Measurements from ENCODE around the gene ANK2. TPM values are rescaled to one million over a fixed set of nuclear protein-coding genes. Genes with fewer than 3 reads are reported as not detected.

The ANK2 gene
- total and polyA plus RNA-seq, 4 donors, result 0.32 to 2.2 (median 1.0) TPM

DNA sequence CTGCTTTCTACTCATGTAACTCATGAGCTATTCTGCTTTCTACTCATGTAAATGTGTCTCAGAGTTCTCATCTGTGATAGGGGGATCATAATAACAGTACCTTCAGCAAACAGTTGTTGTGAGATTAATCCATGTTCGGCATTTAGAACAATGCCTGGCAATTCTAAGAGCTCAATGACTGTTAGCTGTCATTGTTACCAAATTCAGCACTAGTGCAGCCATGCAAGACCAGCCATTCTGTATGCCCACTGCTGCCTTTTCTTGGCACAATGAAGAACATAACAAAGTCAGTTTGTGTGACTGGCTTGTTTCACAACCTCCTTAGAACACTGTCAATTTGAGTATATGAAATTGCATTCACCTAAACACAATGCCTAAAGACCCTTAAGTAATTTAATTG, 163.2 kb downstream of the ANK2 start (continued):
- TF ChIP-seq YY1 (IDR thresholded peaks at IDR 0.05), result no peak

DNA sequence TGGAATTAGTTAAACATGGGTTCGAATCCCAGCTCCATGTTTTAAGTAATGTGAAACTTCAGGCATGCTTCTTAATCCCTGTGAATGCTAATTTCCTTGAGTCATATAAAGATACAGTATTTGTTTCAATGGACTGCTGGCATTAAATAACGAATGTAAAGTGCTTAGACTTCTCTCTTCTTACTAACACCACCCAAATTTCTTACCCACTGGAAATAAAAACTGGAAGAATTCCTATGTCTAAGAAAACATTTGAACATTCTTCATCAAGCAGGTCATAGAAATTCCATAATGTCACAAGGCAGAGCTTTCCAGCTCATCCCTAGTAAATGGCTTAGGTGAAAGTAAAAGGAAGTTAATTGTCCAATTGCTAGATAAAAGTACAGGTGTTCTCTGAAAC, 172.5 kb downstream of the ANK2 start:
- Histone ChIP-seq H3K27ac (ENCODE audit: low read depth in 1 of 2, low read length in 2 of 2) (no peak overlapping the region), H3K9ac (ENCODE audit: low read depth in 1 of 2, low read length in 2 of 2) (no peak overlapping the region), H3K4me3 (ENCODE audit: low read depth in 1 of 3, low read length in 3 of 3) (no peak overlapping the region), H3K36me3 (ENCODE audit: control insufficient read depth in 4 of 4, insufficient read depth in 3 of 4, low read depth in 1 of 4, low read length in 3 of 4) (no peaks in the 10 kb centered on the region), H3K4me1 (ENCODE audit: control insufficient read depth in 4 of 4, insufficient read depth in 4 of 4, low read length in 3 of 4) (no peaks in the 10 kb centered on the region), H3K9me3 (ENCODE audit: control insufficient read depth in 4 of 4, low read length in 3 of 4) (no peaks in the 10 kb centered on the region), H3K27me3 (ENCODE audit: control insufficient read depth in 4 of 4, insufficient read depth in 4 of 4, low read length in 3 of 4) (no peaks in the 10 kb centered on the region)
- TF ChIP-seq RXRA (IDR thresholded peaks at IDR 0.05) (no peak), JUND (IDR thresholded peaks at IDR 0.05) (no peak), HNF4A (conservative IDR thresholded peaks at IDR 0.05) (no peak), FOXA1 (IDR thresholded peaks at IDR 0.05) (no peak), RAD21 (IDR thresholded peaks at IDR 0.05) (no peak), FOXA2 (IDR thresholded peaks at IDR 0.05) (no peak)
- TF ChIP-seq, protein P1, sequence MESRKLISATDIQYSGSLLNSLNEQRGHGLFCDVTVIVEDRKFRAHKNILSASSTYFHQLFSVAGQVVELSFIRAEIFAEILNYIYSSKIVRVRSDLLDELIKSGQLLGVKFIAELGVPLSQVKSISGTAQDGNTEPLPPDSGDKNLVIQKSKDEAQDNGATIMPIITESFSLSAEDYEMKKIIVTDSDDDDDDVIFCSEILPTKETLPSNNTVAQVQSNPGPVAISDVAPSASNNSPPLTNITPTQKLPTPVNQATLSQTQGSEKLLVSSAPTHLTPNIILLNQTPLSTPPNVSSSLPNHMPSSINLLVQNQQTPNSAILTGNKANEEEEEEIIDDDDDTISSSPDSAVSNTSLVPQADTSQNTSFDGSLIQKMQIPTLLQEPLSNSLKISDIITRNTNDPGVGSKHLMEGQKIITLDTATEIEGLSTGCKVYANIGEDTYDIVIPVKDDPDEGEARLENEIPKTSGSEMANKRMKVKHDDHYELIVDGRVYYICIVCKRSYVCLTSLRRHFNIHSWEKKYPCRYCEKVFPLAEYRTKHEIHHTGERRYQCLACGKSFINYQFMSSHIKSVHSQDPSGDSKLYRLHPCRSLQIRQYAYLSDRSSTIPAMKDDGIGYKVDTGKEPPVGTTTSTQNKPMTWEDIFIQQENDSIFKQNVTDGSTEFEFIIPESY (IDR thresholded peaks at IDR 0.05), result no peak
- TF ChIP-seq, protein P2, sequence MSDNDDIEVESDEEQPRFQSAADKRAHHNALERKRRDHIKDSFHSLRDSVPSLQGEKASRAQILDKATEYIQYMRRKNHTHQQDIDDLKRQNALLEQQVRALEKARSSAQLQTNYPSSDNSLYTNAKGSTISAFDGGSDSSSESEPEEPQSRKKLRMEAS (IDR thresholded peaks at IDR 0.05), result no peak
- no peak for DNase-seq (ENCODE audit: low spot score)
- 69% methylated on average over 2 of the region's 2 CpGs for WGBS

DNA sequence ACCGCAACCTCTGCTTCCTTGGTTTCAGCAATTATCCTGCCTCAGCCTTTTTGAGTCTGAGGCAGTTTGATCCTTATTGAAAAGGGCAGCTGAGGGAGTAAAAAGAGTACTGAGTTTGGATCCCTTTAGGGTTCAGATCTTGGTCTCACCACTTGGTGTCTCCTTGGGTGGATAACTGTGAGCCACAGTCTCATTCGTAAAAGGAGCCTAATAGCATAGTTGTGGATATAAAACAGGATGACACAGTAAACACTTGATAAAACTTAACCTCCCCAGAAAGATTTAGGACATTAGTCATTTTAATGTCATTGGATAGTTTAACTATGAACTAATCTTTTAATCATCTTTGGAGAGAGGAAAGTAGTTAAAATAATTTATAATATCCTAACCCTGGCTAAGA, 173.0 kb downstream of the ANK2 start:
- no peaks in the 10 kb centered on the region for H3K27me3 ChIP-seq (ENCODE audit: control insufficient read depth in 4 of 4, insufficient read depth in 4 of 4, low read length in 3 of 4)
- H3K36me3 ChIP-seq (ENCODE audit: control insufficient read depth in 4 of 4, insufficient read depth in 3 of 4, low read depth in 1 of 4, low read length in 3 of 4), result no peaks in the 10 kb centered on the region
- no peak overlapping the region for H3K4me3 ChIP-seq (ENCODE audit: low read depth in 1 of 3, low read length in 3 of 3)
- TF ChIP-seq RXRA (IDR thresholded peaks at IDR 0.05) (no peak), NR2F2 (IDR thresholded peaks at IDR 0.05) (no peak), FOXA1 (IDR thresholded peaks at IDR 0.05) (no peak), YY1 (IDR thresholded peaks at IDR 0.05) (no peak), GABPA (IDR thresholded peaks at IDR 0.05 in 1 of 2, conservative IDR thresholded peaks at IDR 0.05 in 1 of 2) (no peak), SP1 (IDR thresholded peaks at IDR 0.05) (no peak), EGR1 (IDR thresholded peaks at IDR 0.05; ENCODE audit: low read depth in 2 of 2) (no peak)
- TF ChIP-seq, protein P3, sequence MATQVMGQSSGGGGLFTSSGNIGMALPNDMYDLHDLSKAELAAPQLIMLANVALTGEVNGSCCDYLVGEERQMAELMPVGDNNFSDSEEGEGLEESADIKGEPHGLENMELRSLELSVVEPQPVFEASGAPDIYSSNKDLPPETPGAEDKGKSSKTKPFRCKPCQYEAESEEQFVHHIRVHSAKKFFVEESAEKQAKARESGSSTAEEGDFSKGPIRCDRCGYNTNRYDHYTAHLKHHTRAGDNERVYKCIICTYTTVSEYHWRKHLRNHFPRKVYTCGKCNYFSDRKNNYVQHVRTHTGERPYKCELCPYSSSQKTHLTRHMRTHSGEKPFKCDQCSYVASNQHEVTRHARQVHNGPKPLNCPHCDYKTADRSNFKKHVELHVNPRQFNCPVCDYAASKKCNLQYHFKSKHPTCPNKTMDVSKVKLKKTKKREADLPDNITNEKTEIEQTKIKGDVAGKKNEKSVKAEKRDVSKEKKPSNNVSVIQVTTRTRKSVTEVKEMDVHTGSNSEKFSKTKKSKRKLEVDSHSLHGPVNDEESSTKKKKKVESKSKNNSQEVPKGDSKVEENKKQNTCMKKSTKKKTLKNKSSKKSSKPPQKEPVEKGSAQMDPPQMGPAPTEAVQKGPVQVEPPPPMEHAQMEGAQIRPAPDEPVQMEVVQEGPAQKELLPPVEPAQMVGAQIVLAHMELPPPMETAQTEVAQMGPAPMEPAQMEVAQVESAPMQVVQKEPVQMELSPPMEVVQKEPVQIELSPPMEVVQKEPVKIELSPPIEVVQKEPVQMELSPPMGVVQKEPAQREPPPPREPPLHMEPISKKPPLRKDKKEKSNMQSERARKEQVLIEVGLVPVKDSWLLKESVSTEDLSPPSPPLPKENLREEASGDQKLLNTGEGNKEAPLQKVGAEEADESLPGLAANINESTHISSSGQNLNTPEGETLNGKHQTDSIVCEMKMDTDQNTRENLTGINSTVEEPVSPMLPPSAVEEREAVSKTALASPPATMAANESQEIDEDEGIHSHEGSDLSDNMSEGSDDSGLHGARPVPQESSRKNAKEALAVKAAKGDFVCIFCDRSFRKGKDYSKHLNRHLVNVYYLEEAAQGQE (IDR thresholded peaks at IDR 0.05), result no peak
- TF ChIP-seq, protein P4, sequence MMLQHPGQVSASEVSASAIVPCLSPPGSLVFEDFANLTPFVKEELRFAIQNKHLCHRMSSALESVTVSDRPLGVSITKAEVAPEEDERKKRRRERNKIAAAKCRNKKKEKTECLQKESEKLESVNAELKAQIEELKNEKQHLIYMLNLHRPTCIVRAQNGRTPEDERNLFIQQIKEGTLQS (IDR thresholded peaks at IDR 0.05), result no peak
- TF ChIP-seq, protein P2 (IDR thresholded peaks at IDR 0.05), result no peak
- H3K9me3 ChIP-seq (ENCODE audit: control insufficient read depth in 4 of 4, low read length in 3 of 4), result no peaks in the 10 kb centered on the region
- H3K9ac ChIP-seq (ENCODE audit: low read depth in 1 of 2, low read length in 2 of 2), result no peak overlapping the region
- no peak for DNase-seq (ENCODE audit: low spot score)
- no peaks in the 10 kb centered on the region for H3K4me1 ChIP-seq (ENCODE audit: control insufficient read depth in 4 of 4, insufficient read depth in 4 of 4, low read length in 3 of 4)
- WGBS, result 83% methylated on average over 2 of the region's 2 CpGs
- H3K27ac ChIP-seq (ENCODE audit: low read depth in 1 of 2, low read length in 2 of 2), result no peak overlapping the region

All from liver (tissue), 9 donors.